HCT116 (cell line): ENCODE data around the gene CISH.

Experiments
- EZH2phosphoT487 ChIP-seq: fragments of 200-600 bp; IDR thresholded peaks from 2 replicates; pipeline ENCODE4 v1.6.1; 2018; ENCODE audit warnings: antibody characterized with exemption, borderline replicate concordance
- JUND ChIP-seq: IDR thresholded peaks from 2 replicates; pipeline ENCODE4 v1.6.1; 2012
- POLR2A ChIP-seq: IDR thresholded peaks from 2 replicates; pipeline ENCODE4 v1.7.0; 2011; ENCODE audit warnings: borderline replicate concordance; ENCODE audit not compliant: insufficient read depth, insufficient read length; ENCODE audit errors: extremely low read depth
- POLR2AphosphoS5 ChIP-seq: IDR thresholded peaks from 2 replicates; pipeline ENCODE4 v1.6.1; 2011; ENCODE audit warnings: mild to moderate bottlenecking, low read depth, low read length, moderate library complexity
- REST ChIP-seq: IDR thresholded peaks from 2 replicates; pipeline ENCODE4 v1.6.1; 2012; ENCODE audit warnings: low read depth
- SP1 ChIP-seq: IDR thresholded peaks from 2 replicates; pipeline ENCODE4 v1.6.1; 2012; ENCODE audit warnings: low read depth
- YY1 ChIP-seq: IDR thresholded peaks from 2 replicates; pipeline ENCODE4 v1.6.1; 2011; ENCODE audit warnings: low read length, low read depth, moderate library complexity, mild to moderate bottlenecking; ENCODE audit not compliant: insufficient replicate concordance; ENCODE audit errors: extremely low read depth
- TF ChIP-seq, protein P1 (sequence below), 3 experiments: fragments of 200-600 bp in 1 of 3; sonication (generic) in 1 of 3; IDR thresholded peaks in 2 of 3; conservative IDR thresholded peaks in 1 of 3; 2 replicates each; pipeline ENCODE4 v1.5.1; 2012 to 2017; ENCODE audit warnings: low read depth in 2 of 3, low read length in 2 of 3, antibody characterized with exemption in 1 of 3, borderline replicate concordance in 1 of 3, control low read depth in 1 of 3, mild to moderate bottlenecking in 1 of 3, mixed read lengths in 1 of 3, mixed run types in 1 of 3, moderate library complexity in 1 of 3; ENCODE audit not compliant: insufficient read depth in 1 of 3
- TF ChIP-seq, protein P2 (sequence below): IDR thresholded peaks from 2 replicates; pipeline ENCODE4 v1.6.1; 2012

DNA sequence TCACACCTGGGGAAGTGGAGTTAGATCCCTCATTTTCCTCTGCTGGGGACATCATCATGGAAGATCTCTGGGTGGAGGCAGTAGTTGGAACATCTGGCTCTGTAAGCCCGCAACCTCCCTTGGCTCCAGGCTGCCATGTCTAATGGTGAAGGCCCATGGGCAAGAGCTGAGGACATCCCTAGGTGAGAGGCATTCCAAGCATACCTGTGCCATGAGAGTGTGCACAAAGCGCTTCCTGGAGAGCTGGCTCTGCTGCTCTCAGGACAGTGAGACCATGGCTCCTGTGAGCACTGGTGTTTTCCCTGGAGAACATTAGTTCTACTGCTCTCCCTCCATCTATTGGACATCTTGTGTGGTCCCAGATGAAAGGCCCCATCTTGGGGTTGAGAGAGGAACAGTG, 13.1 kb upstream of the CISH start:
- TF ChIP-seq SP1 (no peak), POLR2A (no peak), EZH2phosphoT487 (no peak), REST (no peak), YY1 (peak; percentile 81), JUND (no peak), POLR2AphosphoS5 (peak; percentile 42; the same call in 1 of the 2 replicates)
- TF ChIP-seq, protein P1, sequence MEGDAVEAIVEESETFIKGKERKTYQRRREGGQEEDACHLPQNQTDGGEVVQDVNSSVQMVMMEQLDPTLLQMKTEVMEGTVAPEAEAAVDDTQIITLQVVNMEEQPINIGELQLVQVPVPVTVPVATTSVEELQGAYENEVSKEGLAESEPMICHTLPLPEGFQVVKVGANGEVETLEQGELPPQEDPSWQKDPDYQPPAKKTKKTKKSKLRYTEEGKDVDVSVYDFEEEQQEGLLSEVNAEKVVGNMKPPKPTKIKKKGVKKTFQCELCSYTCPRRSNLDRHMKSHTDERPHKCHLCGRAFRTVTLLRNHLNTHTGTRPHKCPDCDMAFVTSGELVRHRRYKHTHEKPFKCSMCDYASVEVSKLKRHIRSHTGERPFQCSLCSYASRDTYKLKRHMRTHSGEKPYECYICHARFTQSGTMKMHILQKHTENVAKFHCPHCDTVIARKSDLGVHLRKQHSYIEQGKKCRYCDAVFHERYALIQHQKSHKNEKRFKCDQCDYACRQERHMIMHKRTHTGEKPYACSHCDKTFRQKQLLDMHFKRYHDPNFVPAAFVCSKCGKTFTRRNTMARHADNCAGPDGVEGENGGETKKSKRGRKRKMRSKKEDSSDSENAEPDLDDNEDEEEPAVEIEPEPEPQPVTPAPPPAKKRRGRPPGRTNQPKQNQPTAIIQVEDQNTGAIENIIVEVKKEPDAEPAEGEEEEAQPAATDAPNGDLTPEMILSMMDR (IDR thresholded peaks at IDR 0.05 in 2 of 3, conservative IDR thresholded peaks at IDR 0.05 in 1 of 3; ENCODE audit: borderline replicate concordance in 1 of 3, insufficient read depth in 1 of 3, low read depth in 2 of 3, low read length in 2 of 3): no peak
- TF ChIP-seq, protein P2, sequence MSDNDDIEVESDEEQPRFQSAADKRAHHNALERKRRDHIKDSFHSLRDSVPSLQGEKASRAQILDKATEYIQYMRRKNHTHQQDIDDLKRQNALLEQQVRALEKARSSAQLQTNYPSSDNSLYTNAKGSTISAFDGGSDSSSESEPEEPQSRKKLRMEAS: no peak
